HEK293T (cell line): ENCODE data around the gene KLK14.

Experiments used
- CTCF ChIA-PET: fragments of 350-600 bp; formaldehyde crosslinking; extraction: SDS; loops from one replicate; lab custom pipeline; 2021; ENCODE audit warnings: antibody characterized with exemption, inconsistent platforms; lab: Yijun Ruan, JAX
- POLR2A ChIA-PET: fragments of 350-600 bp; formaldehyde crosslinking; extraction: SDS; loops from one replicate; lab custom pipeline; 2020; ENCODE audit warnings: antibody characterized with exemption, inconsistent platforms; lab: Yijun Ruan, JAX
- DNase-seq: peaks from one replicate; pipeline ENCODE4 v3.0.0; 2012; ENCODE audit warnings: mixed read lengths; ENCODE audit errors: extremely low spot score
- ARNT ChIP-seq: fragments of 450-650 bp; IDR thresholded peaks from 2 replicates; pipeline ENCODE4 v1.6.1; 2017; ENCODE audit warnings: mild to moderate bottlenecking
- BHLHE40 ChIP-seq: fragments of 450-650 bp; IDR thresholded peaks from 2 replicates; pipeline ENCODE4 v1.6.1; 2016; ENCODE audit warnings: mild to moderate bottlenecking, moderate library complexity, borderline replicate concordance
- CTBP1 ChIP-seq: fragments of 450-650 bp; IDR thresholded peaks from 2 replicates; pipeline ENCODE4 v1.6.1; 2016; ENCODE audit warnings: borderline replicate concordance
- ELF4 ChIP-seq: fragments of 450-650 bp; IDR thresholded peaks from 2 replicates; pipeline ENCODE4 v1.6.1; 2017; ENCODE audit warnings: antibody characterized with exemption
- FOXA1 ChIP-seq: fragments of 450-650 bp; IDR thresholded peaks from 2 replicates; pipeline ENCODE4 v1.6.1; 2016; ENCODE audit warnings: mild to moderate bottlenecking
- FOXK2 ChIP-seq: fragments of 450-650 bp; IDR thresholded peaks from 2 replicates; pipeline ENCODE4 v1.6.1; 2016; ENCODE audit warnings: mild to moderate bottlenecking
- FOXM1 ChIP-seq: fragments of 450-650 bp; IDR thresholded peaks from 2 replicates; pipeline ENCODE4 v1.6.1; 2017; ENCODE audit warnings: mild to moderate bottlenecking, borderline replicate concordance
- HDGF ChIP-seq: fragments of 450-650 bp; IDR thresholded peaks from 2 replicates; pipeline ENCODE4 v1.6.1; 2017; ENCODE audit warnings: antibody characterized with exemption, borderline replicate concordance
- L3MBTL2 ChIP-seq: fragments of 450-650 bp; conservative IDR thresholded peaks from 2 replicates; pipeline ENCODE4 v1.6.1; 2016; ENCODE audit warnings: mild to moderate bottlenecking
- LEF1 ChIP-seq: fragments of 450-650 bp; IDR thresholded peaks from 2 replicates; pipeline ENCODE4 v1.6.1; 2017; ENCODE audit warnings: mild to moderate bottlenecking, borderline replicate concordance
- NFRKB ChIP-seq: fragments of 450-650 bp; IDR thresholded peaks from 2 replicates; pipeline ENCODE4 v1.6.1; 2016; ENCODE audit warnings: mild to moderate bottlenecking, moderate library complexity
- SP1 ChIP-seq: fragments of 450-650 bp; IDR thresholded peaks from 2 replicates; pipeline ENCODE4 v1.6.1; 2017
- SUZ12 ChIP-seq: fragments of 450-650 bp; IDR thresholded peaks from 2 replicates; pipeline ENCODE4 v1.6.1; 2016; ENCODE audit warnings: mild to moderate bottlenecking
- TARDBP ChIP-seq: fragments of 450-650 bp; IDR thresholded peaks from 2 replicates; pipeline ENCODE4 v1.6.1; 2016
- ZNF384 ChIP-seq: fragments of 450-650 bp; IDR thresholded peaks from 2 replicates; pipeline ENCODE4 v1.6.1; 2016
- TF ChIP-seq, protein P1 (sequence below): fragments of 450-650 bp; IDR thresholded peaks from 2 replicates; pipeline ENCODE4 v1.6.1; 2016

The KLK14 gene

GRCh38 chr19:51093101-51093500, 10.4 kb upstream of the KLK14 start:
- POLR2A ChIA-PET, result no interaction called here
- CTCF ChIA-PET, result interaction anchor here (1.4 kb wide), 1 partner anchor 72 kb away, joined by 3 read pairs; no protein-coding TSS in a partner anchor
- TF ChIP-seq FOXK2, result no peak
- TF ChIP-seq FOXA1, result no peak
- TF ChIP-seq HDGF, result no peak
- no peak for TF ChIP-seq NFRKB
- no peak for TF ChIP-seq FOXM1
- no peak for TF ChIP-seq L3MBTL2
- no peak for TF ChIP-seq CTBP1
- no peak for TF ChIP-seq TARDBP
- no peak for TF ChIP-seq BHLHE40
- DNase-seq, result no peak

DNA sequence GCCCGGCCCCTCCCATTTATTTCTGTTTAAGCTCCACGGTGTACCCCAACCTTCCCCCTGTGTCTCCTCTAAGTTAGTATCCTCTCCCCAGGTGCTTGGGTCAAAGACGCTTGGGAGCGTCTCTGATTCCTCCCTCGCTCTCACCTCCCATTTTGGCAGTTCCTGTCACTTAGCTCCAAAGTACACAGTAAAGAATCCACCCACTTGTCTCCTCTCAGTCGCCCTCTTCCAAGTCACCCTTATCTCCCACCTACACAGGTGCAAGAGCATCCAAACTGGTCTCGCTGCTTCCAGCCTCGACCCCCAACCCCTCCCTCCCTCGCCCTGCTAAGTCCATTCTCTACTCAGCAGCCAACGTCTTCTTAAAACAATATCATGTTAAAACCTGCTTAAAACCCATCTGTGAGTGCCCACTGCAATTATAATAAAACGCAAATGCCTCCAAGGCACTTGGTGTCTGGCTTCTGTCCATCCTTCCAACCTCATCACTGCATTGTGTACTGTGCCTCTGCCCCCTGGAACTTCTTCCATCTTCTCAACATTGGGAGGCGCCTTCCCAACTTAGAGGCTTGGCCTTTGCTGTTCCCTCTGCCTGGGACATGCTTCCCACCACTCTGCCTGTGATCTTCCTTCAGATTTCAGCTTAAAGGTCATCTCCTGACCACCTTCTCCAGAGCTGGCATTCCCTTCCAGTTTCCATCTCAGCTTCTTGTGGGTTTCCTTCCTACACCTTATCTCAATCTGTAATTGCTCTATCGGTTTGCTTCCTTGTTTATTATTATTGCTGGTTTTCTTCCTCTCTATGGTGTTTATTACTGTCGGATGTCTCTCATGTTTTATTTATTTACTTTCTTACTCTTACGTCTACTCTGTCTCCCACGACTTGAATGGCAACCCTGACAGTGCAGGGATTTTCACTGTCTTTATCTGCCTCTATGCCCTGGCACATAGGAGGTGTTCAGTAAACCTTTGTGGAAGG, 9.5 kb upstream of the KLK14 start:
- TF ChIP-seq, protein P1, sequence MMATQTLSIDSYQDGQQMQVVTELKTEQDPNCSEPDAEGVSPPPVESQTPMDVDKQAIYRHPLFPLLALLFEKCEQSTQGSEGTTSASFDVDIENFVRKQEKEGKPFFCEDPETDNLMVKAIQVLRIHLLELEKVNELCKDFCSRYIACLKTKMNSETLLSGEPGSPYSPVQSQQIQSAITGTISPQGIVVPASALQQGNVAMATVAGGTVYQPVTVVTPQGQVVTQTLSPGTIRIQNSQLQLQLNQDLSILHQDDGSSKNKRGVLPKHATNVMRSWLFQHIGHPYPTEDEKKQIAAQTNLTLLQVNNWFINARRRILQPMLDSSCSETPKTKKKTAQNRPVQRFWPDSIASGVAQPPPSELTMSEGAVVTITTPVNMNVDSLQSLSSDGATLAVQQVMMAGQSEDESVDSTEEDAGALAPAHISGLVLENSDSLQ, result no peak
- TF ChIP-seq CTBP1, result no peak
- ChIA-PET POLR2A (no interaction called here), CTCF (no interaction called here)
- no peak for DNase-seq

DNA sequence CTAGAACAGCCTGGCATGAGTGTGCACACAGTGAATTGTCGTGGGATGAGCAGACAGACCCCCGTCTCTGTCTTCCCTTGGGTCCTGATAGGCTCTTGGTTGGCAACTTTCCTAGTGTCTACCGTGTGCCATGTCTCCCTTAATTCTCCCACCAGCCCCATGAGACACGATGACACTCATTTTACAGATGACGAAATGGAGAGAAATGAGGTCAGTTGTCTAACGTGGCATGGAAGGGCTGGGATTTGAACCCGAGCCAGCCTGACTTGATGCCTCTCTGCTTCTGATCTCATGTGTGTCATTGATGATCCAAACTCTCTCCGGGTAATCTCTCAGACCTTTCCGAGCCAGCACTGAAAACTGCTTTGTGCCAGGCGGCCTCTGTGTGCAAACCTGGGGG, 8.4 kb upstream of the KLK14 start:
- DNase-seq, result no peak
- POLR2A ChIA-PET, result no interaction called here
- CTCF ChIA-PET, result no interaction called here
- TF ChIP-seq SP1, result no peak
- TF ChIP-seq ELF4, result no peak
- no peak for TF ChIP-seq L3MBTL2
- no peak for TF ChIP-seq FOXM1
- TF ChIP-seq TARDBP, result no peak
- TF ChIP-seq ARNT, result no peak
- TF ChIP-seq NFRKB, result no peak
- no peak for TF ChIP-seq SUZ12
- TF ChIP-seq HDGF, result no peak
- no peak for TF ChIP-seq BHLHE40
- TF ChIP-seq, protein P1, result no peak
- no peak for TF ChIP-seq FOXK2
- no peak for TF ChIP-seq CTBP1
- TF ChIP-seq FOXA1, result no peak
- no peak for TF ChIP-seq LEF1
- no peak for TF ChIP-seq ZNF384

- DNase-seq, result no peak
- ChIA-PET POLR2A (no interaction called here), CTCF (no interaction called here)
- no peak for TF ChIP-seq BHLHE40
- TF ChIP-seq HDGF, result no peak
- no peak for TF ChIP-seq SUZ12
- no peak for TF ChIP-seq ELF4
- no peak for TF ChIP-seq FOXA1
- TF ChIP-seq, protein P1, result no peak
- no peak for TF ChIP-seq ARNT
- no peak for TF ChIP-seq CTBP1
- TF ChIP-seq FOXM1, result no peak
- TF ChIP-seq SP1, result no peak
- TF ChIP-seq FOXK2, result no peak
- no peak for TF ChIP-seq LEF1
These were observed 7.8 kb upstream of the KLK14 start for GRCh38 chr19:51090471-51090870.

- POLR2A ChIA-PET, result no interaction called here
- CTCF ChIA-PET, result no interaction called here
- DNase-seq, result no peak
- no peak for TF ChIP-seq ARNT
- TF ChIP-seq CTBP1, result no peak
- no peak for TF ChIP-seq BHLHE40
- TF ChIP-seq HDGF, result no peak
- TF ChIP-seq SP1, result no peak
- no peak for TF ChIP-seq NFRKB
- TF ChIP-seq LEF1, result no peak
- TF ChIP-seq TARDBP, result no peak
- no peak for TF ChIP-seq FOXM1
- TF ChIP-seq L3MBTL2, result no peak
- TF ChIP-seq SUZ12, result no peak
- TF ChIP-seq, protein P1, result no peak
- no peak for TF ChIP-seq ZNF384
These were observed 7.1 kb upstream of the KLK14 start for GRCh38 chr19:51089786-51090185.
